Measurements from ENCODE around the gene AGPAT2.

Gene AGPAT2

DNA sequence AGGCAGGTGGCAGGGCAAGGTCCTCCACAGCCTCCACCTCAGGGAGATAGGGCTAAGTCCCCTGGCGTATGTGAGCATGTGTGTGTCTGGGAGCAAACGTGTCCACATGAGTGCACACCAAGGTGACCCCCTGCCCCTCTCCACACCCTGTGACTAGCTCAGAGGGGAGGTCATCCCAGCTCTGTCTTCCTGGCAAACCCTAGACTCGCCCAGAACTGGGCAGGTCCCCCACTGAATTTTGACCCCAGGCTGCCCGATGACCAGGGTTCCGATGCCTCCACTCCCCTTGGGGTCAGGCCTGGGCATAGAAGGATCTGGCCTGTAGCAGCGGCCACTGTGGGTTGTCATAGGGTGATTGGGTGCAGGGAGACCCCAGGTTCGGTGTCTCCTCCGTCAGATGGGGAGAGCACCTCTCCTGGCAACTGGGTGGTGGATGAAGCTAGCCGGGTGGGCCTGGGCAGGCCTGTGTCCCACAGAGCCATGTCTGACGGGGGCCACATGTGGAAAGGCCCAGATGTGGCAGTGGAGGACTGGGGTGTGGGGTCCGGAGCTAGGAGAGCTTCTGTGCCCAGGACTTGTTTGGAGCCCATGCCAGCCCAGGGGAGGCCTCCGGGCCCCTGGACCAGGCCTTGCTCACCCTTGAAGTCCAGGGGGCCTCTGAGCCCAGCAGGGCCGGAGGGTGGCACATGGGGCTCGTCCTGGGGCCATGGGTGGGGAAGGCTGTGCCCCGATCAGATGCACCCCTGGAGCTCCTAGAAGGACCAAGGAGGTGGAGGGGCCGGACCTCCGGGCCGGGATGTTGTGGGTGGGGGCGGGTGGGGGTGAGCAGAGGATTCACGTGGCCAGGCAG is 31.3 kb upstream of the AGPAT2 start:
- no peaks in the 10 kb centered on the region for H3K27me3 ChIP-seq
- H3K36me3 ChIP-seq = peaks cover 27 to 73% (median 42%) of the 10 kb centered on the region in 11 experiments
- peak overlapping the region in 7 of 11 experiments; percentile 48 to 68 (median 59); a peak in 12 of 22 replicates for H3K9ac ChIP-seq
- H3K4me3 ChIP-seq = 0 out of 20 replicates have a peak overlapping the region, but pooled peaks of 1 of the 10 experiments have one; percentile 7
- no peaks in the 10 kb centered on the region for H3K9me3 ChIP-seq (replicated peaks in 1 of 11)
- H3K4me2 ChIP-seq = peak overlapping the region; percentile 58 to 100 (median 81)
- TF ChIP-seq Cebpa-rat (IDR thresholded peaks at IDR 0.05) = no peak
- peaks cover 44 to 100% (median 64%) of the 10 kb centered on the region in 11 experiments for H4K20me1 ChIP-seq
- peaks cover 68 to 100% (median 89%) of the 10 kb centered on the region in 10 experiments for H3K4me1 ChIP-seq
- H3K27ac ChIP-seq = peak overlapping the region in 8 of 11 experiments; percentile 22 to 68 (median 54); a peak in 11 of 22 replicates

DNA sequence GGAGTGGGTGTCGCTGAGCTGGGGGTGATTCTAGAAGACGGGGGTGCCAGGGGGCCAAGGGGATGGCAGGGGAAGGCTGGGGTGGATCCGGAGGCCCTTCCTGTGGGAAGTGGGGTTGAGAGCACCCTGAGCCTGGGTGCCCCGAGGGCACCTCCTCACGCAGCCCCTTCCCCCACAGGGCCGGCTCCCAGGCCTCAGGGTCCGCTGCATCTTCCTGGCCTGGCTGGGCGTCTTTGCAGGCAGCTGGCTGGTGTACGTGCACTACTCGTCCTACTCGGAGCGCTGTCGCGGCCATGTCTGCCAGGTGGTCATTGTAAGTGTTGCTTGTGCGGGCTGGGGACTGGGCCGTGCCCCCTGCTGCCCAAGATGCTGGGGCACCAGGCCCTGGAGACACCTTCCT is 30.1 kb upstream of the AGPAT2 start:
- H3K9ac ChIP-seq = peak overlapping the region in 6 of 11 experiments; percentile 5 to 47 (median 30); a peak in 5 of 22 replicates
- no peak for TF ChIP-seq Cebpa-rat (IDR thresholded peaks at IDR 0.05)
- peaks cover 32 to 95% (median 52%) of the 10 kb centered on the region in 11 experiments for H4K20me1 ChIP-seq
- H3K27ac ChIP-seq = peak overlapping the region in 3 of 11 experiments; percentile 4 to 36 (median 13); a peak in 2 of 22 replicates
- no peak overlapping the region for H3K4me3 ChIP-seq
- no peaks in the 10 kb centered on the region for H3K9me3 ChIP-seq (replicated peaks in 1 of 11)
- peaks cover 16 to 62% (median 30%) of the 10 kb centered on the region in 11 experiments; a peak in 21 of 22 replicates for H3K36me3 ChIP-seq
- peak overlapping the region in 9 of 11 experiments; percentile 12 to 100 (median 77); a peak in 16 of 22 replicates for H3K4me2 ChIP-seq
- peaks cover 0 to 4% (median 0%) of the 10 kb centered on the region in 11 experiments; a peak in 1 of 22 replicates for H3K27me3 ChIP-seq
- peaks cover 68 to 95% (median 88%) of the 10 kb centered on the region in 10 experiments for H3K4me1 ChIP-seq

DNA sequence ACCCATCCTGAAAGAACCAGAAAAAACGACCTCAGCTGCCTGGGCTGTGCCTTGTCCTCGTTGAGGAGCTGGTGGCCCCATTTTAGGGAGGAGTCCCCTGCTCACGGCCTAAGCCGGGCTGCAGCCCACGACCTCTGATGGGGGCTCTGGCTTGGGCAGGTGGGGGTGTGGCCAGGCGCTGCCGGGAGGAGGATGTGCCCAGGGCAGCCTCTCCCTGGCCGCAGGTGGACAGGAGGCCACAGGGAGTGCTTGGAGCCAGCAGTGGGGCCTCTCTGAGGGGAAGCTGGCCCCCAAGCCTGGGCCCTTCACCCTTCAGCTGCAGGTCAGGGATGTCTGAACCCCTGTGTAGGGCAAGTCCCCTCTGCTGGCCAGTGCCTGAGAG is 27.6 kb upstream of the AGPAT2 start:
- peaks cover 7 to 70% (median 27%) of the 10 kb centered on the region in 11 experiments; a peak in 21 of 22 replicates for H4K20me1 ChIP-seq
- no peak for TF ChIP-seq Cebpa-rat (IDR thresholded peaks at IDR 0.05)
- peak overlapping the region; percentile 55 to 96 (median 91); a peak in 20 of 22 replicates for H3K9ac ChIP-seq
- peak overlapping the region in 8 of 10 experiments; percentile 71 to 91 (median 82); a peak in 16 of 20 replicates for H3K4me3 ChIP-seq
- no peaks in the 10 kb centered on the region for H3K9me3 ChIP-seq (replicated peaks in 1 of 11)
- peak overlapping the region in 10 of 11 experiments; percentile 55 to 91 (median 89); a peak in 20 of 22 replicates for H3K27ac ChIP-seq
- H3K4me2 ChIP-seq = peak overlapping the region; percentile 82 to 100 (median 98)
- H3K36me3 ChIP-seq = peaks cover 0 to 37% (median 6%) of the 10 kb centered on the region in 11 experiments; a peak in 9 of 22 replicates
- peaks cover 45 to 88% (median 77%) of the 10 kb centered on the region in 10 experiments for H3K4me1 ChIP-seq
- peaks cover 0 to 15% (median 0%) of the 10 kb centered on the region in 11 experiments; a peak in 2 of 22 replicates for H3K27me3 ChIP-seq

DNA sequence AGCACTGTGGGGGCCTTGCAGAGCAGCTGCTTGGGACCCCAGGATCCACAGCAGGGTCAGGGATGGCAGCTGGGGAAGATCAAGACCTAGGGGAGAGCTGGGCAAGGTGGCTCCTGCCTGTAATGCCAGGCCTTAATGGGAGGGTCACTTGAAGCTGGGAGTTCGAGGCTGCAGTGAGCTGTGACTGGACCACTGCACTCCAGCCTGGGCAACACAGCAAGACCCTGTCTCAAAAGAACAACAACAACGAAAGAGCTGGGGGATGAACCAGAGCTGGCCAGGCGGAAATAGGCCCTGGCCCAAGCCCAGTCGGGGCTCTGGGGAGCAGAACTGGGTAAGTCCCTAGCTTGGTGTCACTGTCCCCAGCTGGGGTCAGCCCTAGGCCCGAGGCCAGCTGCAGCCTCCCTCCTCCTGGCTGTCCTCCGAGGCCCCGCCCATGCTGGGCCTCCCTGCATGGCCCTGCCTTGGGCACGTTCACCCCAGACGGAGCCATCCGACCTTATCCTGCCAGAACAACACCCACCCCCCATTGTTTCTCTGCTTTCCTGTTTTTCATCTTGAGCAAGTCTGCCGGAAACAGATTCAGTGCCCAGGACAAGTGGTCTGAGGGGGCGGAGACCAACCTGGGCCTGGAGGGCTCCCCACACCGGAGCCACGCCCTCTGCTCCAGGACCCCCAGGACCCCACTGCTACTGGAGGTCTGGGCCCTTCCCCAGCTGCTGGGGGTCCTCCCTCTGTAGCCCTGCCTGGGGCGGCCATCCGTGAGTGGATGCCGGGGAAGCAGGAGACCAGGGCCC is 27.0 kb upstream of the AGPAT2 start:
- H3K27me3 ChIP-seq = peaks cover 0 to 15% (median 0%) of the 10 kb centered on the region in 11 experiments; a peak in 2 of 22 replicates
- peaks cover 1 to 64% (median 21%) of the 10 kb centered on the region in 11 experiments; a peak in 20 of 22 replicates for H4K20me1 ChIP-seq
- peak overlapping the region in 9 of 10 experiments; percentile 2 to 91 (median 79); a peak in 17 of 20 replicates for H3K4me3 ChIP-seq
- peaks cover 39 to 88% (median 77%) of the 10 kb centered on the region in 10 experiments for H3K4me1 ChIP-seq
- H3K9me3 ChIP-seq (replicated peaks in 1 of 11) = no peaks in the 10 kb centered on the region
- H3K27ac ChIP-seq = peak overlapping the region in 10 of 11 experiments; percentile 55 to 91 (median 89); a peak in 20 of 22 replicates
- peak overlapping the region; percentile 55 to 96 (median 91); a peak in 20 of 22 replicates for H3K9ac ChIP-seq
- TF ChIP-seq Cebpa-rat (IDR thresholded peaks at IDR 0.05) = no peak
- H3K4me2 ChIP-seq = peak overlapping the region; percentile 82 to 100 (median 98)
- H3K36me3 ChIP-seq = peaks cover 0 to 35% (median 6%) of the 10 kb centered on the region in 11 experiments; a peak in 9 of 22 replicates

- Histone ChIP-seq H3K4me2 (peak overlapping the region; percentile 82 to 100 (median 98)), H3K9ac (peak overlapping the region in 10 of 11 experiments; percentile 70 to 96 (median 92); a peak in 19 of 22 replicates), H3K27ac (peak overlapping the region in 10 of 11 experiments; percentile 55 to 91 (median 89); a peak in 19 of 22 replicates)
Measured at GRCh38 chr9:136713550-136713949, 26.3 kb upstream of the AGPAT2 start.

GRCh38 chr9:136712690-136713544 is 25.7 kb upstream of the AGPAT2 start:
- Histone ChIP-seq H3K4me1 (peaks cover 34 to 88% (median 77%) of the 10 kb centered on the region in 10 experiments), H3K27ac (peak overlapping the region in 10 of 11 experiments; percentile 55 to 91 (median 89); a peak in 20 of 22 replicates), H3K27me3 (peaks cover 0 to 15% (median 0%) of the 10 kb centered on the region in 11 experiments; a peak in 2 of 22 replicates), H3K9me3 (replicated peaks in 1 of 11) (no peaks in the 10 kb centered on the region), H3K36me3 (peaks cover 0 to 29% (median 6%) of the 10 kb centered on the region in 11 experiments; a peak in 9 of 22 replicates), H3K9ac (peak overlapping the region; percentile 70 to 96 (median 91)), H4K20me1 (peaks cover 0 to 50% (median 10%) of the 10 kb centered on the region in 11 experiments; a peak in 12 of 22 replicates), H3K4me2 (peak overlapping the region; percentile 82 to 100 (median 98)), H3K4me3 (peak overlapping the region; percentile 50 to 91 (median 76))
- no peak for TF ChIP-seq Cebpa-rat (IDR thresholded peaks at IDR 0.05)

More at GRCh38 chr9:136713550-136713949, 26.3 kb upstream of the AGPAT2 start:
- Histone ChIP-seq H3K9me3 (replicated peaks in 1 of 11) (no peaks in the 10 kb centered on the region), H4K20me1 (peaks cover 0 to 57% (median 14%) of the 10 kb centered on the region in 11 experiments; a peak in 16 of 22 replicates), H3K36me3 (peaks cover 0 to 33% (median 6%) of the 10 kb centered on the region in 11 experiments; a peak in 9 of 22 replicates), H3K27me3 (peaks cover 0 to 15% (median 0%) of the 10 kb centered on the region in 11 experiments; a peak in 2 of 22 replicates), H3K4me1 (peaks cover 31 to 88% (median 77%) of the 10 kb centered on the region in 10 experiments), H3K4me3 (peak overlapping the region; percentile 50 to 91 (median 76); a peak in 19 of 20 replicates)
- no peak for TF ChIP-seq Cebpa-rat (IDR thresholded peaks at IDR 0.05)

Measured in BLaER1 treated with 17β-estradiol and CSF1 and Interleukin-3, amounts not matched to agents 10 nM and 100 nM (cell line).